ENCODE measurements around the gene TXNRD3. TPM values are rescaled to one million over a fixed set of nuclear protein-coding genes. Genes with fewer than 3 reads are reported as not detected.

Gene TXNRD3
- total RNA-seq, 1 experiment from 2014 or later = 8.1 TPM

GRCh38 chr3:126657901-126658300 is 3.0 kb upstream of the TXNRD3 start:
- Histone ChIP-seq H3K79me2 (ENCODE audit: insufficient read depth, low read length) (no peaks in the 10 kb centered on the region), H3K27ac (ENCODE audit: insufficient read length, low read depth, low read length) (no peak overlapping the region), H3K18ac (ENCODE audit: insufficient read length, low read depth, low read length) (no peak overlapping the region), H3K14ac (ENCODE audit: insufficient read depth, low read length) (no peak overlapping the region), H3K27me3 (ENCODE audit: insufficient read depth, low read length) (no peaks in the 10 kb centered on the region), H3K9me3 (ENCODE audit: control insufficient read depth, low read depth, low read length) (no peaks in the 10 kb centered on the region), H3K4me1 (ENCODE audit: insufficient read depth, low read length) (no peaks in the 10 kb centered on the region), H2BK12ac (ENCODE audit: insufficient read length, low read depth, low read length) (no peak overlapping the region), H2AK5ac (ENCODE audit: insufficient read length, low read length) (no peak overlapping the region), H2BK120ac (ENCODE audit: low read depth, low read length, poor library complexity, severe bottlenecking) (no peak overlapping the region), H2BK15ac (ENCODE audit: low read depth, low read length) (no peak overlapping the region), H3K79me1 (ENCODE audit: insufficient read depth, low read depth, low read length, poor library complexity, severe bottlenecking) (no peaks in the 10 kb centered on the region), H3K4me2 (ENCODE audit: insufficient read depth, insufficient read length, low read length) (no peak overlapping the region), H3K4ac (ENCODE audit: low read depth, low read length) (no peak overlapping the region), H4K5ac (ENCODE audit: insufficient read length, low read depth, low read length) (no peak overlapping the region), H3K23ac (ENCODE audit: insufficient read length, low read depth, low read length) (no peak overlapping the region), H4K91ac (ENCODE audit: insufficient read length, low read depth, low read length) (no peak overlapping the region), H4K20me1 (ENCODE audit: control insufficient read depth, insufficient read depth, insufficient read length) (no peaks in the 10 kb centered on the region), H3K9ac (ENCODE audit: extremely low read depth, insufficient read length, low read length) (no peak overlapping the region), H2BK20ac (ENCODE audit: low read depth, low read length, poor library complexity, severe bottlenecking) (no peak overlapping the region), H2AFZ (ENCODE audit: low read length) (no peak overlapping the region), H3T11ph (ENCODE audit: low read length) (no peak overlapping the region), H3K23me2 (ENCODE audit: insufficient read length, low read depth, low read length, poor library complexity, severe bottlenecking) (no peaks in the 10 kb centered on the region), H3K56ac (ENCODE audit: insufficient read length, low read depth, low read length) (no peak overlapping the region), H2BK5ac (ENCODE audit: insufficient read length, low read length) (no peak overlapping the region), H4K8ac (replicated peaks; ENCODE audit: insufficient read length, low read depth, low read length) (no peak overlapping the region)
- Mint-ChIP-seq H3K4me3 (no peak overlapping the region), H3K36me3 (ENCODE audit: insufficient read depth in 1 of 3, low read depth in 3 of 3) (peaks cover 0 to 2% (median 1%) of the 10 kb centered on the region in 3 experiments; a peak in 3 of 7 replicates), H3K27me3 (ENCODE audit: low read depth) (peaks cover 73% of the 10 kb centered on the region), H3K9me3 (peaks cover 10 to 11% of the 10 kb centered on the region in 2 experiments; a peak in 4 of 5 replicates), H3K4me1 (peaks cover 9 to 10% of the 10 kb centered on the region in 2 experiments), H3K27ac (no peak overlapping the region)
- no peak for TF ChIP-seq CTCF (conservative IDR thresholded peaks at IDR 0.05)
- no peak for DNase-seq
- no CpG with 5 or more reads among the region's 2 CpGs for WGBS (ENCODE audit: extremely low coverage, insufficient read length, low lambda C conversion rate)

Data from H9 (cell line).